SKM-1 treated with dmso at 0.1 percent for 144 hours (cell line): ENCODE results near the gene TMEM269.
A peak's percentile ranks its signal among the peaks of the same experiment; 100 is the strongest.
"Not testable (repeated sequence)": the region's sequence is repeated elsewhere in the genome, so short reads cannot be mapped to it uniquely, and the experiment has no call there.

Source experiments
- DNase-seq: peaks from one replicate; lab custom pipeline; 2025; ENCODE audit not compliant: unreplicated experiment; lab: John Stamatoyannopoulos, UW

TMEM269 gene

DNA sequence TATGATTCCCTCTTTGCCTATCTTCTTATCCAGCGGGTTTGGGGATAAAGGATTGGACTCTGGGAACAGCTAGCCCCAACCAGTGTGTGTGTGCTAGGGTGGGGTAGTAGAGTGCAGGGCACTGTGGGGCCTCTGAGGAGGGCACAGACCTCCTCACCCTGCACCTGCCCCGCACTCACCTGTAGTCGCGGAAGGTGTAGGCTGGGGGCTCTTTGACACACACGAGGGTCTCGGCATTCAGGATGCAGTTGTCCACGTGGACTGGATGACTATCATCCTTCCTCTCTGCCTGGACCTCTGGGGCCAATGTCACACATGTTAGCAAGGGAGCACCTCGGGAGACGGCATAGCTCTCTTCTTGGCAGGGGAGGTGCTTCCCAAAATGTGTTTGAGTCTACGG, 36.8 kb upstream of the TMEM269 start:
- DNase-seq, result no peak

DNA sequence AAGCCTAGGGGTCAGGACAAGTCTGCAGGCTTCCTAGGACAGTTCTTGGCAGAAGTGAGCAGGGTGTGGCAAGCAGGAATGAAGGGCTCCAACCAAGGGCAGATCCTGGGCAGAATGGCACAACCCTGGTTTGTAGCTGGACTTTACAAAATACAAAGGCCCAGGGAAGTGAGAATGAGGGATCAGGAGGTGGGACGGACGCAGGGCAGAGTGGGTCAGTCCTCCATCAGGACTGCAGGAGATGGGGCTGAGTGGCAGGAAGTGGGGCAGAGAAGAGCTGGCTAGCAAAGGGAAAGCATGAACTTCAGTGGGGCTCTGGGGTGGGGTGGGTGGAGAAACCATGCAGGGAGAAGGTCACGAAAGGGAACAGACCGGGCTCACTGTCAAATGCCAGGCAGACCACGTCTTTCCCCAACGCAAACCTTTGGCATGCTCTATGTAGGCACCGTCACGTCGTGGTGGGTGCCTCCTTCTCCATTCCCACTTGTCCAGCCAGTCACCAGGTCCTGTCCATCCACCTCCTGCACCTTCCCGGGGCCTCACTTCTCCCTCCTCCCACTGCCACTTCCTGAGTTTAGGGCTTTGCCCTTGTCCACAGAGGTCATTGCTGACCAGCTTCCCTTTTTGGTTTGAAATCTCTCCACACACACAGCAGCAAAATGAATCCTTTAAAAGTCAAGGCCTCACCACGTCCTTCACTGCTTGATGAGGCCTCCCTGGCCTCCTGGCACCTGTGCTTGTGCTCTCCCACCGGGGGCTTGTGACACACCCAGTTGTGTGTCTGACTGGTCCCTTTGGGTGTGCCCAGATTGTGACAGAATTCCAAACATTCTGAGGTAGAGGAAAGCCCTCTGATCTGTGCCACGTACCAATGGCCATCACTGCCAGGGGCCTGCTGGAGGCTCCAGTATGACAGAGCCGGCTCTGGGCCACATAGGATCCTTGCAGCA, 36.1 kb upstream of the TMEM269 start:
- DNase-seq, result peak; percentile 30

DNA sequence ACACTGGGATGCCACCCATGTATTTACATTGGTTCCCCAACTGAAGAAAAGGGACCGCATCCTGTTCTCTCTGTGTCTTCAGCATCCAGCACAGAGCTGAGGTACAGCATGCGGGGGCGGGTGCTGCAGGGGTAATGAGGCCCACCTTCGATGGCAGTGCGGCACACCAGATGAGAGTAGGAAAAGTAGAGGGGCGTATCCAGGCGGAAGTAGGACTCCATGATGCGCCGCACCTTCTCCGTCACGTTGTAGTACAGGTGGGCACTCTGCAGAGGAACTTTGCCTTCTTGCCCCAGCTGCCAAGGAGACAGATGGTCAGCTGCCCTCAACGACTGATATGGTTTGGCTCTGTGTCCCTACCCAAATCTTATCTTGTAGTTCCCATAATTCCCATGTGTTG, 34.8 kb upstream of the TMEM269 start:
- no peak for DNase-seq

DNA sequence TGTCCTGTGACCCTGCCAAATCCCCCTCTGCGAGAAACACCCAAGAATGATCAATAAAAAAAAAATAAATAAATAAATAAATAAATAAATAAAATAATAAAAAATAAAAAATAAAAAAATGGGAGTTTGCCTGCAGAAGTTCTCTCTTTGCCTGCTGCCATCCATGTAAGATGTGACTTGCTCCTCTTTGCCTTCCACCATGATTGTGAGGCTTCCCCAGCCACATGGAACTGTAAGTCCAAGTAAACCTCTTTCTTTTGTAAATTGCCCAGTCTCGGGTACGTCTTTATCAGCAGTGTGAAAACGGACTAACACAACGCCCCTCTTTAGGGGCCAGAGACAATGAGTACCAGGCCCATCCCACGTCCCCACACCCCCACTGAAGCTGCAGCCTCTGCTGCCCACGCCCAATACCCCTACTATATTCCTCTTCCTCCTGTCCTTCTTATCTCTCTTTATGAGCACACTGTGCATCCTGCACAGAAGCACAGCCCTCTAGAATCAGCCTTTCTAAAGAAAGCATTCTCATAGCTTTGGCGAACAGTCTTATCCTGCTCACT, 33.2 kb upstream of the TMEM269 start:
- DNase-seq, result not testable (repeated sequence)

DNA sequence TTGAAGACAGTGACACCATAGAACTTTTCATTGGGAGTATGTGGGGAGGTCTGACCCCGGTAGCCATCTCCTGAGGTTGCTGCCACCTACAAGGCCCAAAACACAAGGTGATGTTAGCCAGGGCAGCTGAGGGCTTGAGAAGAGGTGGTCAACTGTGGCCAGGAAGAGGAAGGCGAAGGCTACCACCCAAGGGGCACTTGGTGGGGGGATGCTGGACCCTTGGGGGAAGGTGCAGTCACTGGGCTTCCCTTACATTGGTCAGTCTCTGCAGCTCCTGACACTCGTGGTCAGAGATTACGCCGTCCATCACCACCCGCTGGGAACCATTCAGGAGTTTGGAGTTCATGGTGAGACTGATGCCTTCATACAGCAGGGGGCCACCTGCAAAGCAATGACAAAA, 32.5 kb upstream of the TMEM269 start:
- no peak for DNase-seq

DNA sequence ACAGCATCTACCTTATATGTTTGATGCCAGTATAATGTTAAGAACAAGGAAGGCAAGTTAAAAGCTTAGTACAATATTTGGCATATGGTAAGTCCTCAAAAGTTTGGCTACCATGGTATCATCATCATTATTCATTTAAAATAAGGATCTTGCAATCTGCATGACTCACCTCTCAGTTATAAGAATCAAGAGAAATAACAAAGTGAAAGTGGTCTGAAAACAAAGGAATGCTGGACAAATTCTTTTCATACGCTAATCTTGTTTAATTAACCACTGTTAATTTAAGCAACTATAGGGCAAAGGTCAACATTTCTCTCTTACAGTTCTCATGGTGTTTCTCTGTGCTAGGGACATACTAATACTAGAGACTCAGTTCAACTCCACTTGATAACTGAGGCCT, 31.7 kb upstream of the TMEM269 start:
- DNase-seq, result no peak

DNA sequence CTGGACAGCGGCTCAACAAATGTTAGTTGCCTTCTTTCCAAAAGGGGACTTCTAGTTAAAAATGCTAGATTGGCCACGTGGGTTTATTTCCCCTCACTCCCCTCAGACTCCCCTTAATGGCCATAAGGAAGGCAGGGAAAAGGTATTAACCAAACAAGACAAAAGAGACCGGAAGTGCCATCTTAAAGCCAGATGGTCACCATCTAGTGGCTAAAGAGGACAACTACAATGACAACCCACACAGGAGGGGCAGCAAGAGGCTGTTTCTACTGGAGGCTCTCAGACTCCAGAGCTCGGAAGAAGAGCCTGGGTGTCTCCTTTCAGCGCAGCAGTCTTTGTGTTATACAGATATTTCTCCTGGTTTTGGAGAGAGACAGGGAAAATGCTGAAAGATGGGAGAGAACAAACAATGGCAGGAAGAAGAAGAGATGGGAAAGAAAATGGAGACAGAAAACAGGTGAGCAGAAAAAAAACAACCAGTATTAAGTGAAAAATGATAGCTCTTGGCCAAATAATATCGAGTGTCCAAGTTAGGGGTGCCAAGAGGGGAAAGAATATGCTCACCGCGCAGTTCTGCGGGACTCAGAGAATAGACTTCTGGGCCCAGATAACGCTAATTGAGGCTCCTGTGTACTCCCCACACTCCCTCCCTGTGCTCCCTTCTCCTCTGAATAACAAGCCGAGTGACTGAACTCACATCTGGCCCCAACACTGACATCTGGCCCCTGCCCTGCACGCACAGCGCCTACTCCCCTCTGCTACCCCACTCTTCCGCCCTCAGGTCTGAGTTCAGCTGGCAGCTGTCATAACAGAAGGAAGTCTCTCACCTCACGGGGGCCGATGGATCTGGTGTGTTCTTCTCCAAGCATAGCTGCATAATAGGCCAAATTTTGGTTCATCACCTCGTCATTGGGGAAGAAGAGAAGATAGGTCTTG, 27.6 kb upstream of the TMEM269 start:
- DNase-seq, result peak; percentile 57

DNA sequence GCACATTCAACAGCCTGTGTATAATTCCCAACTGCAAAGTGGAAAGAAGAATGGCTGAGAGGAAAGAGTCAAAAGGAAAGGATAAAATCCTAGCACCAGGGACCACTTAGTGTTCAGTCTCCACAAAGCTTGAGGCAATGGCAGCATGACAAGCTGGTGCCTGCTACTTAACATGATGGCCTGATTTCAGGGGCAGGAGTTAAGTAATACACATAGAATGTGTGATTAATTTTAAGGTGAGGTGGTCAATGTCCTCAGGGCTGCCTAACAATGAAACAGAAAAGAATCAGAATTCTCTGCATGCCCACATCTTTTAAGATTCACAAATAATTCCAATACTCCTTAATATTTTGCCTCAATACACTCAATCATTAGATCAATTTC, 26.9 kb upstream of the TMEM269 start:
- no peak for DNase-seq

DNA sequence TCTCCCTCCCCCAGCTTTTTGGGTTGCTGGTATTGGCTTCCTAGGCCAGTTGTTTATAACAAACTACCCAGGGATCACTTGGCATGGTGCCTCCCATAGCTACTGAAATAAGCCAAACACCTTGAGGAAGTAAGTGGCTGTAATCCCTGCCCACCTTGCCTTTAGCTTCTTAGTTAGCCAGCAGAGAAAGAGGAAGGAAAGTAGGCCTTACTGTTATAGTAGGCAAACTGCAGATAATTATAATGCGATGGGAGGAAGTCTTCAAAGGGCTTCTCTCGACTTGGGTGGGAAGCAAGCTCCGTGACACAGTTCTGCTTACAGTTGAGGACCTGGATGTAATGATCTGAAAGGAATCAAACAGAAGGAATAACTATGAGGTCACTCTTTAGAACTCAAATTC, 26.1 kb upstream of the TMEM269 start:
- peak; percentile 26 for DNase-seq

DNA sequence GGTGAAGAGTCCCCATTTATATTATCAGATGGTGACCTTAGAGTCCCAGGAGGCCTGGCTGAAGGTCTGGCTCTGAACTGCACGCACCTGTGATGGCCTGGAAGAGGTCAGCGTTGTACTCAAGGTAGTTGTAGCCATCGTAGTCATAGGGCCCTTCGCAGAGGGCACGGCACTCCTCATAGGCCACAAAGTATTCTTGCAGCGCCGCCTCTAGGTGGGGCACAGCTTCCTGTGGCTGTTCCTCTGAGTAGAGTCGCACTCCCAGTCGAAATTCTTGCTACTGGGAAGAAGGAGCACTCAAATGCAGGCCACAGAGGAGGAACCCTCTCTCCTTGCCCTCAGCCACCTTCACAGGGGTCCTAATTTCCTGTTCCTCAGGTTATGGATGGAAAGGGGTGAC, 25.7 kb upstream of the TMEM269 start:
- DNase-seq, result no peak

DNA sequence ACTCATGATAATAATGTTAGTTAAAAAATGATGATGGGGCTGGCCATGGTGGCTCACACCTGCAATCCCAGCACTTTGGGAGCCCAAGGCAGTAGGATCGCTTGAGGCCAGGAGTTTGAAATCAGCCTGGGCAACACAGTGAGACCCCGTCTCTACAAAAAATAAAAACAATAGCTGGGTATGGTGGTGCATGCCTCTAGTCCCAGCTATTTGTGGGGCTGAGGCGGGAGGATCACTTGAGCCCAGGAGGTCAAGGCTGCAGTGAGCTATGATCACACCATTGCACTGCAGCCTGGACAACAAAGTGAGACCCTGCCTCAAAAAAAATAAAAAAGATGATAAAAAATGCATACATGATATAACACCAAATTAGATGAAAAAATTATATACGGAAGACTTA, 23.2 kb upstream of the TMEM269 start:
- no peak for DNase-seq

DNA sequence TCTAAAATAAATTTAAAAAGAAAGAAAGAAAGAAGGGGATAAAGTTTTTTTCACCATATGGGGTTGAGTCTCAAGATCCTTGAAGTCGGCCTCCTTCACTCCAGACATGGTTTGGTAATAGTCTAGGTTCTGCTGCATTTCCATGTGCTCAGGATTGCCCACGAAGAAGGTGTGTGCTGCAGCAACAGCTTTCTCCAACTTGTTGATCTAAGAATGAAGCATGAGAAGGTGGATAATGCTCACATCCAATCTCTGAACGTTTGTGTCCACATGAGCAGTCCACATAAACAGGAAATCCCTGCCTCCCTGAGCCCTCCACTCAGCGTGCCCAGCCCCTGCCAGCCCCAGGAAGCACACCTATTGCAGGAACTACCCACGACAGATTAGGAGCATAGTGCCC, 22.5 kb upstream of the TMEM269 start:
- DNase-seq, result no peak

DNA sequence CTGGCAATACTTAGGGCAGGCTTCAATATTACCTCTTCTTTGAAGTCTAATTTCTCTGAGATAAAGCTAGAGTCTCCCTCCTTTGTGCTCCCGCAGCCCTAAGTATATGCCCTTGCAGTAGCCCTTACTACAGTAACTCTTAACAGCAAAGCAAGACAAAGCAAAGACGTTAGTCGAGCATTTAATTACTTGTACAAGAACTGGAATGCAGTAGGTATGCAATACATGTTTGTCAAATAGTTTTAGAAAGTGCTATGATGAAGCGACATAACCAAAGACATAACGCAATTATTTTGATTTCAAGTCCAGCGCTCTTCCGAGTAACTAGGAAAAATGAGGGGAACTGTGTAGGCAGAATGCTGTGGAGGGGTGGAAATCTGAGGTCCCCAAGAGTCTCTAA, 19.5 kb upstream of the TMEM269 start:
- no peak for DNase-seq

DNA sequence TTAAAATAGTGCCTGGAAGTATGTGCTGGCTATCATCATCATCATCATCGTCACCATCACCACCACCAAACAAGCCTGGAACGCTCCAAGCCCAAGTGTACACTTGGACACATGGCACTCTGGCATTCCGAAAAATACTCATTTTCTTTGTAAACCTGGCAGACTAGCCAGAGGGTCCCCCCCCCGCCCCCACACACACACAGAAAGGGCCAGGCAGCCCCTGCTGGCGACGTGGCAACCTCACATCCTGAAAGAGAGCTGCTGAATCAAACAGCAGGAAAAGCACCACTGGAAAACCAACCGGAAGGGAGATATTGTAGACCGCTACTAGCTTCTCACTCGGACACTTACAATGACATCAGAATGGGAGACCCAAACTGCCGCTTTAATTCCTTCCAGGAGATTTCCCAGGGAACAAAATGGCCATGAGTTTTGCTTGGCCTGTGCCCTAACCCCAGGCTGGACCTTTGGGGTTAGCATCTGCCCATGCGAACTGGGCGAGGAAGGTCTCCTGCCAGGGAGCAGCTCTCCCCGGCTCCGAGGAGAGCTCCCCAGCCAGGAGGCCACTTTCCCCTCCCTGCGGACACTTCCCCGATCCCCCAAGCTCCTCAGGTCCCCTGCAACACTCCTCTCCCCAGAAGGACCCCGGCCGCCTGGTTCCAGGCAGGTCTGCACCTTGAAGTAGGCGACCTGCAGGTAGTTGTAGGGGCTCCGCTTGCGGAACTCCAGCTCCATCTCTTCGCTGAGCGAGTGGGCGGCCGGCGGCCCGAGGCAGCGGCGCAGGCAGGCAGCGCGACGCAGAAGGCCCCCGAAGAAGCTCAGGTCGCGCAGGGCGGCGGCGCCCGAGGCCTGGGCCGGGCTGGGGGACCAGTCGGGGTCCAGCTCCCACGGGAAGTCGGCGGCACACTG, 18.7 kb upstream of the TMEM269 start:
- peak; percentile 38 for DNase-seq

DNA sequence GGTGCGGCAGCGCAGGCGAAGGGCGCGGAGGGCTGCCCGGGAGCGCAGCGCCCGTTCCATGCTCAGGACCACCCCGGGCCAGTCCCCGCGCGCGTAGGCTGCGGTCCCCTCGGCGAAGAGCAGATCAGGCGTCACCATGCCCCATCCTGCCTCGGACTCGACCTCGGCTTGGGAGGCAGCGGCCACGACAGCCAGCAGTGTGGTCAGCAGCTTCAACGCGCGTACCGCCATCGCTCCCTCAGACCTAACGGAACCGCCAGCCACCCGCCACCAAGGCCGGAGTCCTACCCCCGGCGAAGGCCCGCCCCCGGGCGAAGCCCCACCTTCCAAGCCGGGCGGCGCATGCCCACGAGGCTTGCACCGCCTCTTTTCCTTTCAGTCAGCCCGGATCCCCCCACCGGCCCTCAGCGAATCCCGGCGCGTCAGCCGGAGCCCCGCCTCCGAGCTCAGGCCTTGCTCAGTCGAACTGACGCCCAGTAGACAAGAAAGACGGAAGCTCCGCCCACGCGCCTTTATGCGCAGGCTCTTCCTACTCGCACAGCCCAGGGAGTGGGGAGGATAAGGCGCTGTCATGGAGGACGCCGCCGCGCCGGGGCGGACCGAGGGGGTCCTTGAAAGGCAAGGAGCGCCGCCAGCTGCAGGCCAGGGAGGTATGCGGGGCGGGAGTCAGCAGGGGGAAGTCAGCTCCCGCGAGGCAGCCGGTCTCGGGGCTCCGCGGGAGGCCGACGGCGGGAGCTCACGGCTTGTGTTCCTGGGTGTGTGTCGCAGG, 17.9 kb upstream of the TMEM269 start, which contains the start of the genes C1orf50 and P3H1:
Gene C1orf50, plus strand, starts transcription at position 509 of the 769 bp plus-strand sequence. Its CDS starts 63 bp downstream, at position 572.
Gene P3H1, minus strand, starts transcription at position 288 of the 769 bp plus-strand sequence. Its CDS starts 57 bp downstream, at position 231.
- peak; percentile 97 for DNase-seq

DNA sequence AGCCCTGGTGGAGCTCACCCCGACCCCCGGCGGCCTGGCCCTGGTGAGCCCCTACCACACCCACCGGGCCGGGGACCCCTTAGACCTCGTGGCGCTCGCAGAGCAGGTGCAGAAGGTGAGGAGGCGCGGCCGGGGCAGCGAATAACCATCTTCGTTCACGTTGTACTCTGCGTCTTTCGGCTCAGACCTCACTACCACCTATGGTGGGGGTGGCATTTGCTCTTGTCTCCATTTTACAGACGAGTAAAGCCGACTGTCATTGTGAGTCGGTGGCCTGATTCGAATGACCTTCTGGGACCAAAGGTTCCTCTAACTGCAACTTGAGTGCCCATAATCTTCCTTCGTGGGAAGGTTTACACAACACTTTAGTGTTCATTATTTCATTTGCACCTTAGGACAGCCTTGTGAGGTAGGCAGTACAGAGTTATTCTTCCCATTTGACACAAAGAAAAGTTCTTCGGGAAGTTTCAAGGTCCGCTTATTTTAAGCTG, 17.2 kb upstream of the TMEM269 start:
- no peak for DNase-seq

DNA sequence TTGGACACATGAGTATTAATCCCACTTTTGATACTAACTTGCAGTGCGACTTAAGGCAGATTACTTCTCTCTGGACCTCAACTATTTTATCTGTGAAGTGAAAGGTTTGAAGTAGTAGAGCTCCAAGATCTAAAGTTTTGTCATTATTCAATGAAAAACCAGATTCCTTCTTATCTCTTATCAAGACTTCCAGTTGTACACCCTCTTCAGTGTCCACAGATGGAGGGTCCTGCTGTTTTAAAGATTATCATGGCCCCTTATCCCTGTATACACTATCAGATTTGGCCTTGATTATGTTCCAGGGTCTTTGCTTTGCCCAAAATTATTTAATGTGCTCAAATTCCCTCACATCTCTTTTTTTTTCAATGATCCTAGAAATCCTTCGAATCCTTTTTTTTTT, 16.6 kb upstream of the TMEM269 start:
- DNase-seq, result no peak

DNA sequence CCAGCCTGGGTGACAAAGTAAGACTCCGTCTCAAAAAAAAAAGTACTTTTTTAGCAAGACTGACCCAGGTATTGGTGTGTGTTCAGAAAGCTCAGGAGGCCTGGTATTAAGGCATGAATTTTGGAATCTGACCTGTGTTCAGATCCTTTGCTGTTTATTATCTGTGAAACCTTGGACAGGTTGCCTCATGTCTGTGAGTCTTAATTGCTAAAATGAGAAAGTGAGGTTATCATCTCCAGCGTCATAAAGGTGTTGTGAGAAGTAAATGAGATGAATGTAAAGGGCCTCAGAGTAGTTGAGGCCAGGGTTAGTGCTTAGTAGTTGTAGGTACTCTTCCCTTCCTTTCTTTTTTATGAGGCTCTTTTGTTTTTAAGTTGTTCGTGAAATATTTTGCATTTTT, 15.0 kb upstream of the TMEM269 start:
- DNase-seq, result no peak

DNA sequence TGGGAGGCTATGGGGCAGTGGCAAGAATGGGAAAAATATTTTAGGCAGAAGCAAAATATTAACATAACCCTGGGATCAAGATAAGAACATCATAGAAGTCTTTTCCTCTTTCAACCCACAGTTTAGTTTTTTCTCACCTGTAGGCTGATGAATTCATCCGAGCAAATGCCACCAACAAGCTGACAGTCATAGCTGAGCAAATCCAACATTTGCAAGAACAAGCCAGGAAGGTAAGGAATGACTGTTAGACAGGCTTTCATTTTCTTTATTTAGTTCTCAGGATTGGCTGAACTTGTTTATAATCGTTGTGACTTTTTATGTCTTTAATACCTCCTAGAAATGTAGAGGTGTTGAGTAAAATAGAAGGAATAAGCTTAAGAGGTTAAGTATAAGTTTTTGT, 11.4 kb upstream of the TMEM269 start:
- no peak for DNase-seq
